ENCODE data around the gene CMBL.

Gene CMBL

DNA sequence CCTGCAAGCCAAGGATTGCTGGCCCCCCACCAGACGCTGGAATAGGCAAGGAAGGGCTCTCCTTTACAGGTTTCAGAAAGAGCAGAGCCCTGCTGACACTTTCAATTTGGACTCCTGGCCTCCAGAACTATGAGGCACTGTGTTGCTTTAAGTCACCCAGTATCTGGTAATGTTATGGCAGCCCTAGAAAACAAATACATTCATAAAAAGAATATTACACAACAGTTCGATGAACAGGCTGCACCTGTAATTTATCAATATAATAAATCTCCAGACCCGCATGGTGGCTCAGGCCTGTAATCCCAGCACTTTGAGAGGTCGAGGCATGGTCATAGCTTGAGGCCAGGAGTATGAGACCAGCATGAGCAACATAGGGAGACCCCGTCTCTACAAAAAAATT is 7.5 kb downstream of the CMBL start:
- Histone ChIP-seq H4K91ac (ENCODE audit: low read depth, low read length) (no peak overlapping the region), H3K9ac (ENCODE audit: low read length) (no peak overlapping the region), H2AK5ac (ENCODE audit: low read length) (no peak overlapping the region), H3K36me3 (ENCODE audit: control insufficient read depth in 1 of 2, insufficient read depth in 2 of 2, low read length in 2 of 2) (no peaks in the 10 kb centered on the region), H3K14ac (ENCODE audit: low read length) (no peak overlapping the region), H3K4me2 (ENCODE audit: low read length) (no peak overlapping the region), H3K23ac (ENCODE audit: low read length) (no peak overlapping the region), H4K12ac (ENCODE audit: low read depth, low read length) (no peak overlapping the region), H3K4me1 (ENCODE audit: control insufficient read depth in 1 of 2, insufficient read depth in 2 of 2, low read length in 2 of 2) (no peaks in the 10 kb centered on the region), H2BK12ac (ENCODE audit: low read length) (no peak overlapping the region), H2BK5ac (ENCODE audit: low read depth, low read length, poor library complexity) (no peak overlapping the region), H2AFZ (ENCODE audit: insufficient read depth, low read length, poor library complexity) (no peak overlapping the region), H3K9me3 (ENCODE audit: insufficient read depth, low read depth, low read length) (peaks cover 2% of the 10 kb centered on the region), H3K4ac (ENCODE audit: low read depth, low read length) (no peak overlapping the region), H3K79me1 (ENCODE audit: low read length) (no peaks in the 10 kb centered on the region), H4K8ac (ENCODE audit: low read depth, low read length) (no peak overlapping the region), H3K27me3 (ENCODE audit: insufficient read depth, low read length) (no peaks in the 10 kb centered on the region), H3K18ac (ENCODE audit: low read length) (no peak overlapping the region), H3K27ac (ENCODE audit: low read depth, low read length) (no peak overlapping the region), H2BK120ac (ENCODE audit: insufficient read depth, low read length, poor library complexity) (no peak overlapping the region), H3K4me3 (ENCODE audit: low read depth, low read length) (no peak overlapping the region), H3K79me2 (ENCODE audit: control insufficient read depth, insufficient read depth, low read length, poor library complexity) (no peaks in the 10 kb centered on the region)
- DNase-seq, result peak in 1 of 2 donors; percentile 40
- no CpG with 5 or more reads among the region's 5 CpGs for WGBS (ENCODE audit: extremely low coverage, insufficient coverage, insufficient read length)

DNA sequence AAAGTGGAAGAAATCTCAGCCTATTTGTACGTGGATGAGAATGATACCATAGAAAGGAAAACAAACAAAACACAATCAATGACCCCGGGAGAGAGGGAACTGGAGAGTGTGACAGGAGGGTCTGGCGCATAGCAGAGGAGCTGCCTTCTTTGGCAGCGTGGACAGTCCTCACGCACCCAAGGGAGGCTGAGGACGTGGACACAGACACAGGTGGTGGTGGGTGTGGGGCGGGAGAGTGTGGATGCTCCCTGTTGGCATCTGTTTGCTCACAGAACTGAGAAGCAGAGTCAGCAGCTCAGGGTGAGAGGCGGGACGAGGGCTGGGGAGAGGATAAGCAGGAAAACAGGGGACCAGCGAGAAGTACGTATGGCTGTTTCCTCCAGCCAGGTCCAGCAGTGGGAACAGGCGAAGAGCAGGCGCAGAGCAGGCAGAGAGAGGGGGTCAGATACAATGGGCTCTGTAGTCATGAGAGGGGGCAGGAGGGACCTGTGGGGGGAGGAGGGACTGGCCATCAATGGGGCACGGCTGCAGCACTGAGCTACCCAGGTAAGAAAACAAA is 10.0 kb downstream of the CMBL start:
- Histone ChIP-seq H3K27me3 (ENCODE audit: insufficient read depth, low read length) (no peaks in the 10 kb centered on the region), H4K8ac (ENCODE audit: low read depth, low read length) (no peak overlapping the region), H2AFZ (ENCODE audit: insufficient read depth, low read length, poor library complexity) (no peak overlapping the region), H4K12ac (ENCODE audit: low read depth, low read length) (no peak overlapping the region), H3K79me2 (ENCODE audit: control insufficient read depth, insufficient read depth, low read length, poor library complexity) (no peaks in the 10 kb centered on the region), H3K27ac (ENCODE audit: low read depth, low read length) (no peak overlapping the region), H2BK120ac (ENCODE audit: insufficient read depth, low read length, poor library complexity) (no peak overlapping the region), H2BK12ac (ENCODE audit: low read length) (no peak overlapping the region), H3K79me1 (ENCODE audit: low read length) (no peaks in the 10 kb centered on the region), H3K4me1 (ENCODE audit: control insufficient read depth in 1 of 2, insufficient read depth in 2 of 2, low read length in 2 of 2) (no peaks in the 10 kb centered on the region), H2BK5ac (ENCODE audit: low read depth, low read length, poor library complexity) (no peak overlapping the region), H3K23ac (ENCODE audit: low read length) (no peak overlapping the region), H2AK5ac (ENCODE audit: low read length) (no peak overlapping the region), H3K4me2 (ENCODE audit: low read length) (no peak overlapping the region), H3K4me3 (ENCODE audit: low read depth, low read length) (no peak overlapping the region), H3K9ac (ENCODE audit: low read length) (no peak overlapping the region), H3K18ac (ENCODE audit: low read length) (no peak overlapping the region), H3K9me3 (ENCODE audit: insufficient read depth, low read depth, low read length) (peaks cover 4% of the 10 kb centered on the region), H4K91ac (ENCODE audit: low read depth, low read length) (no peak overlapping the region), H3K4ac (ENCODE audit: low read depth, low read length) (no peak overlapping the region), H3K36me3 (ENCODE audit: control insufficient read depth in 1 of 2, insufficient read depth in 2 of 2, low read length in 2 of 2) (no peaks in the 10 kb centered on the region), H3K14ac (ENCODE audit: low read length) (no peak overlapping the region)
- no CpG with 5 or more reads among the region's 14 CpGs for WGBS (ENCODE audit: extremely low coverage, insufficient coverage, insufficient read length)
- no peak for DNase-seq

DNA sequence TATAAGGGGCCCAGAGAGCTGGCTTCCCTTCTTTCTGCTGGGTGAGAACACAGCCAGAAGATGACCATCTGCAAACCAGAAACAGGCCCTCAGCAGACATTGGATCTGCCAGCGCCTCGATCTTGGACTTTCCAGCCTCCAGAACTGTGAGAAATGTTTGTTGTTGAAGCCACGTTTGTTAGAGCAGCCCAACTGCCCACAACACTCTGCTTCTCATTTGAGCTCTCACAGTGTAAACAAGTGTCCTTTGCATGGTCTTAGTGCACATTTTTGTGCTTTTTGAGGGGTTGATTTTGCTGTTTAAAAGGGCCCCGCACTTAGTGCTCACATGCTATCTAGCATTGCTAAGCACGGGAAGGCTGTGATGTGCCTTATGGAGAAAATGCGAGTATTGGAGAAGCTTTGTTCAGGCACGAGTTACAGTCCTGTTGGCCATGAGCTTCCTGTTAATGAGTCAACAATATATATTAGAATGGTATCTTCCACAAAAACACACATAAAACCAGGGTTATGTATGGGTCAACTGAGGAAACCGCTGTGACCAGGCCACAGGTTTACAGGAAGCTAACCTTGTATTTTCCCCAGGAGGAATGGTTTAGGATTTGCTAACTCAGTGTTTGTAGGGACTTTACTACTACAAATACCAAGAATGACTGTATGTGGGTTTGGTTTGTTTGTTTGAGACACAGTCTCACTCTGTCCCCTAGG is 11.9 kb downstream of the CMBL start:
- H3K14ac ChIP-seq (ENCODE audit: low read length), result no peak overlapping the region
- H4K91ac ChIP-seq (ENCODE audit: low read depth, low read length), result no peak overlapping the region
- H3K27ac ChIP-seq (ENCODE audit: low read depth, low read length), result no peak overlapping the region
- peaks cover 4% of the 10 kb centered on the region for H3K9me3 ChIP-seq (ENCODE audit: insufficient read depth, low read depth, low read length)
- no peak for DNase-seq
- no peak overlapping the region for H2BK12ac ChIP-seq (ENCODE audit: low read length)
- no peak overlapping the region for H3K18ac ChIP-seq (ENCODE audit: low read length)
- no CpG with 5 or more reads among the region's 8 CpGs for WGBS (ENCODE audit: extremely low coverage, insufficient coverage, insufficient read length)
- H3K4me3 ChIP-seq (ENCODE audit: low read depth, low read length), result no peak overlapping the region
- no peaks in the 10 kb centered on the region for H3K27me3 ChIP-seq (ENCODE audit: insufficient read depth, low read length)
- H3K79me1 ChIP-seq (ENCODE audit: low read length), result no peaks in the 10 kb centered on the region
- H3K9ac ChIP-seq (ENCODE audit: low read length), result no peak overlapping the region
- no peak overlapping the region for H2BK5ac ChIP-seq (ENCODE audit: low read depth, low read length, poor library complexity)
- H3K4me2 ChIP-seq (ENCODE audit: low read length), result no peak overlapping the region
- H3K4ac ChIP-seq (ENCODE audit: low read depth, low read length), result no peak overlapping the region
- no peaks in the 10 kb centered on the region for H3K79me2 ChIP-seq (ENCODE audit: control insufficient read depth, insufficient read depth, low read length, poor library complexity)
- no peak overlapping the region for H4K8ac ChIP-seq (ENCODE audit: low read depth, low read length)
- H3K36me3 ChIP-seq (ENCODE audit: control insufficient read depth in 1 of 2, insufficient read depth in 2 of 2, low read length in 2 of 2), result no peaks in the 10 kb centered on the region
- H3K23ac ChIP-seq (ENCODE audit: low read length), result no peak overlapping the region
- H2AFZ ChIP-seq (ENCODE audit: insufficient read depth, low read length, poor library complexity), result no peak overlapping the region
- no peak overlapping the region for H2AK5ac ChIP-seq (ENCODE audit: low read length)
- no peaks in the 10 kb centered on the region for H3K4me1 ChIP-seq (ENCODE audit: control insufficient read depth in 1 of 2, insufficient read depth in 2 of 2, low read length in 2 of 2)
- H4K12ac ChIP-seq (ENCODE audit: low read depth, low read length), result no peak overlapping the region
- H2BK120ac ChIP-seq (ENCODE audit: insufficient read depth, low read length, poor library complexity), result no peak overlapping the region

- Histone ChIP-seq H3K4me2 (ENCODE audit: low read length) (no peak overlapping the region), H3K36me3 (ENCODE audit: control insufficient read depth in 1 of 2, insufficient read depth in 2 of 2, low read length in 2 of 2) (no peaks in the 10 kb centered on the region), H4K91ac (ENCODE audit: low read depth, low read length) (no peak overlapping the region), H3K79me1 (ENCODE audit: low read length) (no peaks in the 10 kb centered on the region), H3K14ac (ENCODE audit: low read length) (no peak overlapping the region), H4K12ac (ENCODE audit: low read depth, low read length) (no peak overlapping the region), H2BK12ac (ENCODE audit: low read length) (no peak overlapping the region), H3K4ac (ENCODE audit: low read depth, low read length) (no peak overlapping the region), H3K27ac (ENCODE audit: low read depth, low read length) (no peak overlapping the region), H3K9ac (ENCODE audit: low read length) (peak overlapping the region; percentile 63), H3K23ac (ENCODE audit: low read length) (peak overlapping the region; percentile 62), H2AK5ac (ENCODE audit: low read length) (no peak overlapping the region), H3K27me3 (ENCODE audit: insufficient read depth, low read length) (no peaks in the 10 kb centered on the region), H2AFZ (ENCODE audit: insufficient read depth, low read length, poor library complexity) (no peak overlapping the region), H3K79me2 (ENCODE audit: control insufficient read depth, insufficient read depth, low read length, poor library complexity) (no peaks in the 10 kb centered on the region), H2BK120ac (ENCODE audit: insufficient read depth, low read length, poor library complexity) (no peak overlapping the region), H3K9me3 (ENCODE audit: insufficient read depth, low read depth, low read length) (peaks cover 4% of the 10 kb centered on the region), H4K8ac (ENCODE audit: low read depth, low read length) (no peak overlapping the region), H2BK5ac (ENCODE audit: low read depth, low read length, poor library complexity) (no peak overlapping the region), H3K18ac (ENCODE audit: low read length) (no peak overlapping the region), H3K4me3 (ENCODE audit: low read depth, low read length) (no peak overlapping the region), H3K4me1 (ENCODE audit: control insufficient read depth in 1 of 2, insufficient read depth in 2 of 2, low read length in 2 of 2) (no peaks in the 10 kb centered on the region)
- no CpG with 5 or more reads among the region's 3 CpGs for WGBS (ENCODE audit: extremely low coverage, insufficient coverage, insufficient read length)
- DNase-seq, result no peak
Observed at GRCh38 chr5:10293907-10294662, 13.6 kb downstream of the CMBL start.

Measured in trophoblast cell (in vitro differentiated cells and primary cell).